GM12864 (cell line): ENCODE measurements around the gene BLMH.

Experiments used
- DNase-seq: peaks from one replicate; pipeline ENCODE4 v3.0.0-alpha.2; 2011; ENCODE audit warnings: low read depth
- H3K4me3 ChIP-seq: 2 replicates; pipeline ENCODE4 v1.5.1; 2011; ENCODE audit warnings: mild to moderate bottlenecking, low read depth, low read length, control low read depth
- TF ChIP-seq, protein P1 (sequence below): IDR thresholded peaks from 2 replicates; pipeline ENCODE4 v1.5.1; 2011; ENCODE audit warnings: low read depth, mild to moderate bottlenecking, moderate library complexity, low read length, control low read depth, inconsistent platforms; ENCODE audit errors: missing control alignments

BLMH gene

DNA sequence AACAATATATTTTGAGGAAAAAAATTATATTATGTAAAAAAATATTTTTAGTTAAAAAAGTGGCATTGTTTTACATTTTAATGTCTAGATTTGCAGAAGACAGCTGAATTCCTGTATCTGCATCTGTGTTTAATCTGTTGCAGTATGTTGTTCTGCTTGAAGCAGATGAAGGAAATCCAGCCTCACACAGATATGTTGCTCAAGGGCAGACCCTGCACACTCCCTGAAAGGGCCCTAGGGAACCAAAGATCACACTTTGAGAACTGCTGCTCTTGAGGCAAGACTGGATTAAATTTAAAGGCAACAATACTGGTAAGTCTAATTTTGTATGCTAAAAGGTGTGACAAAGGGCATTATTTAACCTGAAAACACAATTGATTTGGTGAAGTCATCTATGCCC lies 39.8 kb downstream of the BLMH start:
- TF ChIP-seq, protein P1, sequence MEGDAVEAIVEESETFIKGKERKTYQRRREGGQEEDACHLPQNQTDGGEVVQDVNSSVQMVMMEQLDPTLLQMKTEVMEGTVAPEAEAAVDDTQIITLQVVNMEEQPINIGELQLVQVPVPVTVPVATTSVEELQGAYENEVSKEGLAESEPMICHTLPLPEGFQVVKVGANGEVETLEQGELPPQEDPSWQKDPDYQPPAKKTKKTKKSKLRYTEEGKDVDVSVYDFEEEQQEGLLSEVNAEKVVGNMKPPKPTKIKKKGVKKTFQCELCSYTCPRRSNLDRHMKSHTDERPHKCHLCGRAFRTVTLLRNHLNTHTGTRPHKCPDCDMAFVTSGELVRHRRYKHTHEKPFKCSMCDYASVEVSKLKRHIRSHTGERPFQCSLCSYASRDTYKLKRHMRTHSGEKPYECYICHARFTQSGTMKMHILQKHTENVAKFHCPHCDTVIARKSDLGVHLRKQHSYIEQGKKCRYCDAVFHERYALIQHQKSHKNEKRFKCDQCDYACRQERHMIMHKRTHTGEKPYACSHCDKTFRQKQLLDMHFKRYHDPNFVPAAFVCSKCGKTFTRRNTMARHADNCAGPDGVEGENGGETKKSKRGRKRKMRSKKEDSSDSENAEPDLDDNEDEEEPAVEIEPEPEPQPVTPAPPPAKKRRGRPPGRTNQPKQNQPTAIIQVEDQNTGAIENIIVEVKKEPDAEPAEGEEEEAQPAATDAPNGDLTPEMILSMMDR = no peak
- no peak for DNase-seq
- H3K4me3 ChIP-seq = no peak overlapping the region

- no peak overlapping the region for H3K4me3 ChIP-seq
- DNase-seq = no peak
- TF ChIP-seq, protein P1 = no peak
Observed at GRCh38 chr17:30249460-30249859, 42.3 kb downstream of the BLMH start.

DNA sequence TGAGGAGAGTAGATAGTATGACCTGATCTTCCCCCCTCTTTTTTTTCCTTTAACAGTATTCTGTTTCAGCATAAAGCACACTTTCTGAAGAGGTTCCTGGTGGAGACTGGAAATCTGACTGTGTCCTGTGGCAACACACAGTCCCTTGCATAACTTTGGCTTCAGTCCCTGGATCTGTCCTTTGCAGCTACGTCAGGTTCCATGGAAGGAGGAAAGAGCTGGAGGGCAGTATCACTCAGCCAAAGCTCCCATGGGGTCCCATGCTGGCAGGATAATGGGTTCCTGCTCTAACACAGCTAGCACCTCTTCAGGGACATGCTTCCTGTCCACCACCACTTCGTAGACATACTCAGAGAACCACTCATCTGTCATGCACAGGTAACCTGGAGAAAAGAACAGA lies 43.0 kb downstream of the BLMH start:
- DNase-seq = no peak
- no peak overlapping the region for H3K4me3 ChIP-seq
- TF ChIP-seq, protein P1 = no peak

DNA sequence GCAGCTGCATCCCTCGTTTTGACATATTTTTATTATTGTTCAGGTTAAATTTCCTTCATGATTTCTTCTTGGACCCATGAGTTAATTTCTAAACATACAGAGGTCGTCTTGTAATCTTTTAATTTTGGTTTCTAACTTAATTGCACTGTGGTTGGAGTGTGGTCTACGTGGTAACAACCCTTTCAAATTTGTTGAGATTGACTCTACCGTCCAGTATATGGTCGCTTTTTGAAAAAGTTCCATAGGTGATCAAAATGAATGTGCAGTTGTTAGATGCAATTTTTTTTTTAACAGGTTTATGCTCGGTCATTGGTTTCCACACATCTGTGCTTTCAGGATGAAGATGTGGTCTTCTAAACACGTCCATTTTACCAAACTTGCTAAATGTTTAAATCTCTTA lies 45.3 kb downstream of the BLMH start:
- TF ChIP-seq, protein P1 = no peak
- H3K4me3 ChIP-seq = no peak overlapping the region
- DNase-seq = no peak

- no peak for DNase-seq
- TF ChIP-seq, protein P1 = no peak
Observed at GRCh38 chr17:30244853-30245385, 46.8 kb downstream of the BLMH start.

DNA sequence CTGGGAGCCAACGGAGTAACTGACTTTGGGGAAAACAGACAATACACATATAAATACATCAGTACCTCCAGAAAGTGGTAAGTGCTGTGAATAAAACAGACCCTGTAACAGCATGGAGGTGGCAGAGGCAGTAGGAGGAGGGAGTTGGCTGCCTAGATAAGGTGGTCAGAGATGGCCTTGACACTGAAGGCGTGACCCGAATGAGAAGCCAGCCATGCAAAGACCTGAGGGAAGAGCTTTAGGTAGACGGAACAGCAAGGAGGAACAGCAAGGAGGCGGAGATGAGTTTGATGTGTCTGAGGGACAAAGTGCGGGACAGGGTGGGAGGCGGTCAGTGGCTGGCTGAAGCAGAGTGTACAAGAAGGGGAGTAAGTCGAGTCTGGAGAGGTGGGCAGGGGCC lies 48.2 kb downstream of the BLMH start:
- H3K4me3 ChIP-seq = no peak overlapping the region
- no peak for DNase-seq
- TF ChIP-seq, protein P1 = no peak

More at GRCh38 chr17:30244853-30245385, 46.8 kb downstream of the BLMH start:
- H3K4me3 ChIP-seq = no peak overlapping the region

- no peak overlapping the region for H3K4me3 ChIP-seq
- TF ChIP-seq, protein P1 = no peak
- DNase-seq = no peak
Observed at GRCh38 chr17:30243002-30243401, 48.7 kb downstream of the BLMH start.
